Astrocyte (in vitro differentiated cells and primary cell): Measurements from ENCODE around the gene TEX51.

Experiments
- CTCF ChIP-seq: IDR thresholded peaks from 2 replicates; pipeline ENCODE4 v1.5.1; 2011; ENCODE audit warnings: low read depth, mild to moderate bottlenecking, inconsistent platforms, low read length, moderate library complexity; ENCODE audit not compliant: insufficient read depth
- EZH2 ChIP-seq: IDR thresholded peaks from 2 replicates; pipeline ENCODE4 v1.6.1; 2012; ENCODE audit warnings: mild to moderate bottlenecking, low read length, inconsistent platforms; ENCODE audit not compliant: insufficient read depth

- TF ChIP-seq CTCF (no peak), EZH2 (no peak)
These were observed 40.3 kb upstream of the TEX51 start for GRCh38 chr2:126858436-126858835.
